ENCODE data around the gene OBSL1.

The OBSL1 gene

DNA sequence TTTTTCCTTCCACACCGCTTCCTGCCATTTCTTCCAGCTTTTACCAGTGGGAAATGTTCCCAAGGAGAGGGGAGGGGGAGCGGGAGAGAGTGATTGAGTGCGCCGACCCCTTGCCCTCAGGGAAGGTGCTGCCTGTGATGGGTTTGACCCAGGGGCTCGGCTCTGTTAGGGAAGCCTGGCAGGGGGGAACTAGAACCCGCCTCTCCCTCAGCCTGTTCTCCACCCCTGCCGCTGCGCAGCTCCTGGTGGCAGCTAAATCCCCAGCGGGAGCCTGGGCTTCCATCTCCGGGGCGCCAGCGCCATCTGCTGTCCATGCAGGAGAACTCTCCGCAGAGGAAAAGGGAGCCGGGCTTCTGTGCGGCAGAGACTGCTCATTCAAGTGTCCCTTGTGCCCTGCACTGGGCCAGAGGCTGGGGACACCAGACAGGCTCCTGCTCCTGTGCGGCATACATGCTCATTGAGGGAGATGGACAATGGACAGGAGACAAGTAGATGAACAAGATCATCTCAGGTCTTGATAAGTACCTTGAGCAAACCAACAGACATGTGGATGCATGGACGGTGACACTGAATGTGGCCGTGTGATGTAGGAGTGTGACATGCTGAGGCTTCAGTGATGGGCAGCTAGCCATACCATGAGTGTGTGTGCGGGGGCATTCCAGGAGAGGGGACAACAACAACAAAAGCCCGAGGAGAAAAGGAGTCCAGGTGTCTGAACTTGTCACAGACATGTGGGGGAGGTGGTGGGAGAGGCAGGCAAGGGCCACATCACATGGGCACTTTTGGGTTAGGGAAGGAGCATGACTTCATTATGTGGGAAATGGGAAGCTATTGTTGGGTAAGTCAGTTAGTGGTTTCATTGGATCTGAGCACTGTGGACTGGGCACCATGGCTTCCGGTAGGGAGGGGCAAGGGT, 41.0 kb downstream of the OBSL1 start:
- H3K4me3 ChIP-seq (ENCODE audit: low read length) = peak overlapping the region; percentile 45
- DNase-seq (ENCODE audit: low read depth) = peak; percentile 78
- peak; percentile 94 for TF ChIP-seq CTCF (conservative IDR thresholded peaks at IDR 0.05; ENCODE audit: low read length)

- TF ChIP-seq CTCF (conservative IDR thresholded peaks at IDR 0.05; ENCODE audit: low read length) = no peak
- DNase-seq (ENCODE audit: low read depth) = no peak
- H3K4me3 ChIP-seq (ENCODE audit: low read length) = no peak overlapping the region
These were observed 43.9 kb downstream of the OBSL1 start for GRCh38 chr2:219527472-219527871.

DNA sequence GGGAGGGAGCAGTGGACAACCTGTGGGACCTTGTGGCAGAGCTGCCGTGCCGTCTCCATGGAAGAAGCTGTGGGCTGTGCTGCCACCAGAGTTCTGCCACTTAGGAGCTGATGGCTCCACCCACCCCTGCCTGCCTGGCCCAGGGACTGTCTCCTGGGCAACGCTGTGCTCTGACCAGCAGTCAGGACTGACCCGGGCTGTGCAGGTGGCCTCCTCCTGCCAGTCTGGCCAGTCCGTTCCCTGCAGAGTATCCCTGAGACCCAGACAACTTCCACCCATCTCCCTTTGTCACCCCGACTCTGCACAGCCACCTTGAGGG, 44.3 kb downstream of the OBSL1 start:
- H3K4me3 ChIP-seq (ENCODE audit: low read length) = no peak overlapping the region
- TF ChIP-seq CTCF (conservative IDR thresholded peaks at IDR 0.05; ENCODE audit: low read length) = no peak
- no peak for DNase-seq (ENCODE audit: low read depth)

DNA sequence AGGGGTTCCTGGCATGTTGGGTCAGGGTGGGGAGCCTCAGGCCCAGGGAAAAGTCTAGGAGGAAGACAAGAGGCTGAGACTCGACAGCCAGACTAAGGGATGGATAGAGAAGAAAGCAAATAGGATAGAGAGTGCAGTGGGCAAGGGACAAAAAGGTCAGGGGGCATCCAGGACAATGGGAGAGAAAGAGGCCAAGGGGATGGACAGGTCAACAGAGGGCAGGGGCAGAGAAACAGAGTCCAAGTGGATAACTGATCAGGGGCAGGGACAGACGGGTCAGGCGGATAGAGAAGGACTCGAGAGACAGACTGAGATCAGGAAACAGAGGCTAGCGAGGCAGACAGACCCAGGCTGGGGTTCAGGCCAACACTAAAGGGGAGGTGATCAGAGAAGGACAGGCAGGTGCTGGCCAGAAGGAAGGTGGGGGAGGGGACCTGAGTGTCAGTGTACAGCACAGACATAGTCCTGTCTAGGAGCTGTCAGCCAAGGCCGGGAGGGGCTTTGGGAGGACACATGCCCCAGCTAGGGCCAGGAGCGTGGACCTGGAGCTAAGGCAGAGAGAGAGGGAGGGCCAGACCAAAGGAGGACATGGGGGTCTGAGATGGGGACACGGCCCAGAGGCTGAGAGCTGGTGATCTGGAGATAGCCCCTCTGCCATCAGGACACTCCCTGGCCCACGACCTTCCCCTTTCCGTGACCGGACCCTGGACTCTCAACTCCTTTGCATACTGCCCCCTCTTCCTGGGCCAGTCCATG, 44.8 kb downstream of the OBSL1 start:
- H3K4me3 ChIP-seq (ENCODE audit: low read length) = no peak overlapping the region

DNA sequence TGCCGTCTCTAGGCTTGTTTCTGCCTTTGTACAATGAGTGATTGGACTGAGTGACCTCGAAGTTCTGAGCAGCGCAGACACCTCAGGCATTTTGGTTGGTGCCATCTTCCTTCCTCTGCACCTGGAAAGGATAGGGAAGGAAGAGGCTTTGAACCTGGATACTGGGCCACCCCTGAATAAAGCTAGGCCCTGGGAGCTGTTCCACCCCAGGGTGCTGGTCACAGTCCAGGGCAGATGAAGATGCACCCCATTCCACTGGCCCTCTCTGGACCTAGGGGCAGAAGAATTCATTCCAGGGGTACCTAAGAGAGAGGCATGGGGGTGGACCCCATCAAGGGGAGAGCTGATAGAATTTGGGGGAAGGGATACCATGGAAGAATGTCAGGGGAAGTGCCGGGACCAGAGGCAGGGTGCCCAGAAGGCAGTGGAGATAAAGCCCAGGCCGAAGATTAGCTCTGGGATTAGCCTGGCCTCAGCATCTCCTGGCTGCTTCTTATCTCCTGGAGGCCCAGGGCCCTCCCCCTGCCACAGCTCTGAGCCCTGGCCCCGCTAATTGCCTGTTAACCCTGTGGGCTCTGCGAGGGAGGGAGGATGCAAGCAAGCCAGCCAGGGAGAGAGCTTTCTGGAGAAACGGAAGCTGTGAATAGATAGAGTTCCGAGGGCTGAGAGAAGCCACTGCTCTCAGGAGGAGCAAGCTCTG, 45.7 kb downstream of the OBSL1 start:
- H3K4me3 ChIP-seq (ENCODE audit: low read length) = no peak overlapping the region
- no peak for TF ChIP-seq CTCF (conservative IDR thresholded peaks at IDR 0.05; ENCODE audit: low read length)
- DNase-seq (ENCODE audit: low read depth) = no peak

More for the DNA sequence above, 44.8 kb downstream of the OBSL1 start:
- no peak for DNase-seq (ENCODE audit: low read depth)
- no peak for TF ChIP-seq CTCF (conservative IDR thresholded peaks at IDR 0.05; ENCODE audit: low read length)

GRCh38 chr2:219524817-219525216, 46.5 kb downstream of the OBSL1 start:
- H3K4me3 ChIP-seq (ENCODE audit: low read length) = no peak overlapping the region
- DNase-seq (ENCODE audit: low read depth) = no peak
- no peak for TF ChIP-seq CTCF (conservative IDR thresholded peaks at IDR 0.05; ENCODE audit: low read length)

Measured in AG10803 (cell line).